AG08395 (cell line): ENCODE measurements around the gene SPOPL.
"Not testable (repeated sequence)": the region's sequence is repeated elsewhere in the genome, so short reads cannot be mapped to it uniquely, and the experiment has no call there.

Source experiments
- DNase-seq: peaks from one replicate; pipeline ENCODE4 v3.0.0; 2012; ENCODE audit warnings: mixed read lengths, low spot score

The SPOPL gene

GRCh38 chr2:138501425-138502254, at the start of gene SPOPL:
Gene SPOPL (plus strand): TSS chr2:138501770. CDS start chr2:138550217, 48,447 bp downstream.
- DNase-seq: peak; percentile 98

- no peak for DNase-seq
Observed at GRCh38 chr2:138452324-138452723, 49.2 kb upstream of the SPOPL start.

GRCh38 chr2:138453815-138454214, 47.8 kb upstream of the SPOPL start:
- DNase-seq: no peak

GRCh38 chr2:138454761-138455160, 46.8 kb upstream of the SPOPL start:
- no peak for DNase-seq

- DNase-seq: no peak
Observed at GRCh38 chr2:138455275-138455674, 46.3 kb upstream of the SPOPL start.

- DNase-seq: no peak
Observed at GRCh38 chr2:138455691-138456090, 45.9 kb upstream of the SPOPL start.

- DNase-seq: not testable (repeated sequence)
Observed at GRCh38 chr2:138462689-138463088, 38.9 kb upstream of the SPOPL start.

- no peak for DNase-seq
Observed at GRCh38 chr2:138468617-138469016, 33.0 kb upstream of the SPOPL start.

- no peak for DNase-seq
Observed at GRCh38 chr2:138469411-138469810, 32.2 kb upstream of the SPOPL start.

GRCh38 chr2:138470941-138471340, 30.6 kb upstream of the SPOPL start:
- no peak for DNase-seq

- no peak for DNase-seq
Observed at GRCh38 chr2:138474100-138474825, 27.3 kb upstream of the SPOPL start.

GRCh38 chr2:138475277-138475776, 26.2 kb upstream of the SPOPL start:
- no peak for DNase-seq

- no peak for DNase-seq
Observed at GRCh38 chr2:138476186-138476585, 25.4 kb upstream of the SPOPL start.

GRCh38 chr2:138476940-138477339, 24.6 kb upstream of the SPOPL start:
- no peak for DNase-seq

GRCh38 chr2:138482796-138483195, 18.8 kb upstream of the SPOPL start:
- not testable (repeated sequence) for DNase-seq

- no peak for DNase-seq
Observed at GRCh38 chr2:138485019-138485418, 16.6 kb upstream of the SPOPL start.

GRCh38 chr2:138486363-138487198, 15.0 kb upstream of the SPOPL start:
- DNase-seq: no peak

GRCh38 chr2:138490673-138491494, 10.7 kb upstream of the SPOPL start:
- DNase-seq: no peak

- DNase-seq: no peak
Observed at GRCh38 chr2:138491495-138491862, 10.1 kb upstream of the SPOPL start.

GRCh38 chr2:138492160-138492559, 9.4 kb upstream of the SPOPL start:
- no peak for DNase-seq

GRCh38 chr2:138493334-138493733, 8.2 kb upstream of the SPOPL start:
- no peak for DNase-seq
